Astrocyte (in vitro differentiated cells and primary cell): Measurements from ENCODE around the gene PKP2. TPM values are rescaled to one million over a fixed set of nuclear protein-coding genes. Genes with fewer than 3 reads are reported as not detected.

Experiments
- DNase-seq: peaks from one replicate; pipeline ENCODE4 v3.0.0-alpha.2; 2010; ENCODE audit warnings: low read depth
- FAIRE-seq: peaks from 2 replicates; lab custom pipeline; 2011; peaks lifted over from hg19 to GRCh38; lab: Jason Lieb, UNC
- H2AFZ ChIP-seq: 2 replicates; pipeline ENCODE4 v1.6.0; 2012; ENCODE audit warnings: low read depth, low read length, inconsistent platforms
- H3K27ac ChIP-seq: 2 replicates; pipeline ENCODE4 v1.5.1; 2011; ENCODE audit warnings: low read depth, low read length, inconsistent platforms
- H3K27me3 ChIP-seq: 2 replicates; pipeline ENCODE4 v1.6.0; 2011; ENCODE audit warnings: low read length, inconsistent platforms; ENCODE audit not compliant: insufficient read depth
- H3K36me3 ChIP-seq: 2 replicates; pipeline ENCODE4 v1.5.1; 2011; ENCODE audit warnings: low read length, inconsistent platforms; ENCODE audit not compliant: insufficient read depth
- H3K4me1 ChIP-seq: 2 replicates; pipeline ENCODE4 v1.5.1; 2011; ENCODE audit warnings: low read length, inconsistent platforms; ENCODE audit not compliant: insufficient read depth
- H3K4me2 ChIP-seq: 2 replicates; pipeline ENCODE4 v1.6.0; 2012; ENCODE audit warnings: low read length, inconsistent platforms
- H3K4me3 ChIP-seq: 2 replicates; pipeline ENCODE4 v1.5.1; 2011; ENCODE audit warnings: low read depth, mild to moderate bottlenecking, low read length, inconsistent platforms; ENCODE audit not compliant: insufficient read depth
- H3K79me2 ChIP-seq: 2 replicates; pipeline ENCODE4 v1.6.0; 2012; ENCODE audit warnings: mild to moderate bottlenecking, low read length, inconsistent platforms; ENCODE audit not compliant: insufficient read depth
- H3K9ac ChIP-seq: 2 replicates; pipeline ENCODE4 v1.6.0; 2012; ENCODE audit warnings: mild to moderate bottlenecking, low read length, inconsistent platforms
- H3K9me3 ChIP-seq: 2 replicates; pipeline ENCODE4 v1.5.1; 2012; ENCODE audit warnings: low read depth, mild to moderate bottlenecking, low read length, inconsistent platforms; ENCODE audit not compliant: insufficient read depth
- H4K20me1 ChIP-seq: 2 replicates; pipeline ENCODE4 v1.6.0; 2012; ENCODE audit warnings: low read length, inconsistent platforms; ENCODE audit not compliant: insufficient read depth
- H3K27ac Mint-ChIP-seq: one replicate; pipeline ENCODE4 v1.8.0; 2021; ENCODE audit warnings: mild to moderate bottlenecking, mixed read lengths; ENCODE audit not compliant: unreplicated experiment
- H3K27me3 Mint-ChIP-seq: one replicate; pipeline ENCODE4 v1.8.0; 2021; ENCODE audit warnings: low read depth, mixed read lengths; ENCODE audit not compliant: unreplicated experiment
- H3K36me3 Mint-ChIP-seq: one replicate; pipeline ENCODE4 v1.8.0; 2021; ENCODE audit warnings: low read depth, mixed read lengths; ENCODE audit not compliant: unreplicated experiment
- H3K4me1 Mint-ChIP-seq: one replicate; pipeline ENCODE4 v1.8.0; 2021; ENCODE audit warnings: low read depth, mixed read lengths; ENCODE audit not compliant: unreplicated experiment
- H3K4me3 Mint-ChIP-seq: one replicate; pipeline ENCODE4 v1.8.0; 2021; ENCODE audit warnings: mild to moderate bottlenecking, moderate library complexity, mixed read lengths; ENCODE audit not compliant: unreplicated experiment
- H3K9me3 Mint-ChIP-seq: one replicate; pipeline ENCODE4 v1.8.0; 2021; ENCODE audit warnings: mild to moderate bottlenecking, mixed read lengths; ENCODE audit not compliant: unreplicated experiment
- CTCF ChIP-seq: IDR thresholded peaks from 2 replicates; pipeline ENCODE4 v1.5.1; 2011; ENCODE audit warnings: low read depth, mild to moderate bottlenecking, inconsistent platforms, low read length, moderate library complexity; ENCODE audit not compliant: insufficient read depth
- EZH2 ChIP-seq: IDR thresholded peaks from 2 replicates; pipeline ENCODE4 v1.6.1; 2012; ENCODE audit warnings: mild to moderate bottlenecking, low read length, inconsistent platforms; ENCODE audit not compliant: insufficient read depth
- total RNA-seq: library from RNA; stranded (reverse); gene quantifications from 2 replicates; pipeline ENCODE4 v1.2.1, GENCODE V29; 2021

The PKP2 gene
- total RNA-seq, 1 donor from 2014 or later = 35.4 TPM

- Histone ChIP-seq H3K9me3 (no peaks in the 10 kb centered on the region), H4K20me1 (no peaks in the 10 kb centered on the region), H3K27me3 (peaks cover 11% of the 10 kb centered on the region), H3K9ac (peak overlapping the region; percentile 59), H3K36me3 (no peaks in the 10 kb centered on the region), H3K4me2 (peak overlapping the region; percentile 89), H3K4me3 (peak overlapping the region; percentile 48), H3K79me2 (no peaks in the 10 kb centered on the region), H2AFZ (peak overlapping the region; percentile 78), H3K4me1 (peaks cover 11% of the 10 kb centered on the region), H3K27ac (no peak overlapping the region)
- FAIRE-seq = no peak
- Mint-ChIP-seq H3K4me1 (peaks cover 36% of the 10 kb centered on the region), H3K27ac (peak overlapping the region; percentile 35), H3K9me3 (no peaks in the 10 kb centered on the region), H3K4me3 (peak overlapping the region; percentile 96), H3K36me3 (peaks cover 2% of the 10 kb centered on the region), H3K27me3 (no peaks in the 10 kb centered on the region)
- TF ChIP-seq EZH2 = no peak
- no peak for TF ChIP-seq CTCF
- no peak for DNase-seq
Observed at GRCh38 chr12:32895688-32896431, 717 bp downstream of the PKP2 start.

- Histone ChIP-seq H2AFZ (no peak overlapping the region), H3K27me3 (peaks cover 11% of the 10 kb centered on the region), H3K4me2 (no peak overlapping the region), H3K4me1 (peaks cover 11% of the 10 kb centered on the region), H3K4me3 (no peak overlapping the region), H3K9me3 (no peaks in the 10 kb centered on the region), H3K27ac (no peak overlapping the region), H3K36me3 (no peaks in the 10 kb centered on the region), H3K9ac (no peak overlapping the region), H4K20me1 (no peaks in the 10 kb centered on the region), H3K79me2 (no peaks in the 10 kb centered on the region)
- no peak for FAIRE-seq
- Mint-ChIP-seq H3K4me1 (peaks cover 38% of the 10 kb centered on the region), H3K4me3 (peak overlapping the region; percentile 80), H3K36me3 (peaks cover 2% of the 10 kb centered on the region), H3K27me3 (no peaks in the 10 kb centered on the region), H3K9me3 (no peaks in the 10 kb centered on the region), H3K27ac (no peak overlapping the region)
- TF ChIP-seq EZH2 (no peak), CTCF (no peak)
- DNase-seq = no peak
Observed at GRCh38 chr12:32894566-32894965, 2.0 kb downstream of the PKP2 start.

GRCh38 chr12:32893458-32893857, 3.1 kb downstream of the PKP2 start:
- H3K9ac ChIP-seq = no peak overlapping the region
- Mint-ChIP-seq H3K4me3 (peak overlapping the region; percentile 75), H3K27ac (no peak overlapping the region)

More at GRCh38 chr12:32893458-32893857, 3.1 kb downstream of the PKP2 start:
- no peaks in the 10 kb centered on the region for H3K36me3 ChIP-seq
- peak; percentile 39 for DNase-seq
- H3K79me2 ChIP-seq = no peaks in the 10 kb centered on the region
- Mint-ChIP-seq H3K36me3 (peaks cover 2% of the 10 kb centered on the region), H3K27me3 (no peaks in the 10 kb centered on the region), H3K4me1 (peaks cover 46% of the 10 kb centered on the region), H3K9me3 (no peaks in the 10 kb centered on the region)
- H3K4me3 ChIP-seq = no peak overlapping the region
- no peak overlapping the region for H2AFZ ChIP-seq
- H3K27me3 ChIP-seq = peaks cover 11% of the 10 kb centered on the region
- no peak for FAIRE-seq
- no peak overlapping the region for H3K27ac ChIP-seq
- H3K4me2 ChIP-seq = peak overlapping the region; percentile 31
- no peaks in the 10 kb centered on the region for H3K9me3 ChIP-seq
- no peaks in the 10 kb centered on the region for H4K20me1 ChIP-seq
- H3K4me1 ChIP-seq = peaks cover 11% of the 10 kb centered on the region
- TF ChIP-seq CTCF = no peak
